Endothelial cell of umbilical vein (primary cell): Measurements from ENCODE around the gene HTR2B. TPM values are rescaled to one million over a fixed set of nuclear protein-coding genes. Genes with fewer than 3 reads are reported as not detected.
"Not testable (repeated sequence)": the region's sequence is repeated elsewhere in the genome, so short reads cannot be mapped to it uniquely, and the experiment has no call there.

Experiments
- BruUV-seq: library from RNA; stranded (reverse); fragments of 400-500 nt; replicated peaks from 2 replicates; lab custom pipeline; 2021; lab: Mats Ljungman, UMichigan
- CTCF ChIA-PET: fragments of 300-600, 350-600 bp; sonication (Branson Sonifier 250); formaldehyde crosslinking; loops from one replicate; lab custom pipeline; 2021; ENCODE audit warnings: antibody characterized with exemption, inconsistent platforms; lab: Charles Lee
- POLR2A ChIA-PET: fragments of 300-600, 350-600 bp; sonication (Branson Sonifier 250); formaldehyde crosslinking; loops from one replicate; lab custom pipeline; 2021; ENCODE audit warnings: antibody characterized with exemption, inconsistent platforms; lab: Charles Lee
- DNase-seq: peaks from one replicate; pipeline ENCODE4 v3.0.0-alpha.2; 2011; ENCODE audit warnings: low read depth, low spot score
- FAIRE-seq: peaks from 2 replicates; lab custom pipeline; 2011; peaks lifted over from hg19 to GRCh38; lab: Jason Lieb, UNC
- H2AFZ ChIP-seq: 2 replicates; pipeline ENCODE4 v1.6.0; 2012; ENCODE audit warnings: low read depth, low read length, control low read depth, inconsistent platforms
- H3K27ac ChIP-seq: 2 replicates; pipeline ENCODE4 v1.5.1; 2011; ENCODE audit warnings: low read depth, mild to moderate bottlenecking, control low read depth, low read length, moderate library complexity; ENCODE audit not compliant: insufficient read depth
- H3K27me3 ChIP-seq, 2 experiments: 2 replicates each; pipeline versions ENCODE4 v1.6.0 to v1.6.1; 2011; ENCODE audit warnings: low read length in 2 of 2, mixed read lengths in 1 of 2; ENCODE audit not compliant: control insufficient read depth in 2 of 2, insufficient read depth in 2 of 2
- H3K36me3 ChIP-seq, 2 experiments: 2 replicates in 1 of 2; 3 replicates in 1 of 2; pipeline ENCODE4 v1.5.1; 2011; ENCODE audit warnings: low read length in 2 of 2, mild to moderate bottlenecking in 1 of 2, moderate library complexity in 1 of 2; ENCODE audit not compliant: control insufficient read depth in 2 of 2, insufficient read depth in 2 of 2; ENCODE audit errors: extremely low read depth in 1 of 2
- H3K4me1 ChIP-seq: 3 replicates; pipeline ENCODE4 v1.5.1; 2011; ENCODE audit warnings: mild to moderate bottlenecking, low read length; ENCODE audit not compliant: control insufficient read depth, insufficient read depth; ENCODE audit errors: extremely low read depth
- H3K4me2 ChIP-seq: 2 replicates; pipeline ENCODE4 v1.6.1; 2011; ENCODE audit warnings: low read length, control low read depth, mixed read lengths; ENCODE audit not compliant: insufficient read depth
- H3K4me3 ChIP-seq, 3 experiments: fragments of 200-600 bp in 1 of 3; sonication (generic), shearing (Covaris generic) in 1 of 3; replicated peaks in 1 of 3; 2 replicates each; pipeline ENCODE4 v1.5.1; 2011 to 2016; ENCODE audit warnings: control low read depth in 3 of 3, low read length in 3 of 3, mild to moderate bottlenecking in 2 of 3, inconsistent platforms in 1 of 3, low read depth in 1 of 3, moderate library complexity in 1 of 3; ENCODE audit not compliant: insufficient read depth in 1 of 3
- H3K79me2 ChIP-seq: 2 replicates; pipeline ENCODE4 v1.6.0; 2012; ENCODE audit warnings: low read length, inconsistent platforms; ENCODE audit not compliant: control insufficient read depth, insufficient read depth
- H3K9ac ChIP-seq: replicated peaks from 2 replicates; pipeline ENCODE3; 2011; ENCODE audit warnings: low read length, control low read depth; ENCODE audit not compliant: insufficient read depth; ENCODE audit errors: extremely low read depth
- H3K9me1 ChIP-seq: replicated peaks from 3 replicates; pipeline ENCODE4 v1.6.0; 2011; ENCODE audit warnings: mild to moderate bottlenecking, low read length; ENCODE audit not compliant: control insufficient read depth, insufficient read depth; ENCODE audit errors: extremely low read depth
- H3K9me3 ChIP-seq: replicated peaks from 2 replicates; pipeline ENCODE4 v1.5.1; 2012; ENCODE audit warnings: low read length, inconsistent platforms; ENCODE audit not compliant: control insufficient read depth, insufficient read depth
- H4K20me1 ChIP-seq: replicated peaks from 2 replicates; pipeline ENCODE3; 2011; ENCODE audit warnings: mild to moderate bottlenecking, low read length; ENCODE audit not compliant: control insufficient read depth, insufficient read depth; ENCODE audit errors: extremely low read depth
- EZH2 ChIP-seq: IDR thresholded peaks from 2 replicates; pipeline ENCODE4 v1.6.1; 2012; ENCODE audit warnings: borderline replicate concordance, low read depth, mild to moderate bottlenecking, moderate library complexity, low read length, inconsistent platforms; ENCODE audit not compliant: severe bottlenecking
- FOS ChIP-seq: IDR thresholded peaks from 2 replicates; pipeline ENCODE4 v1.6.1; 2011; ENCODE audit warnings: mild to moderate bottlenecking, low read length, moderate library complexity, borderline replicate concordance; ENCODE audit not compliant: insufficient read depth
- GATA2 ChIP-seq: IDR thresholded peaks from 2 replicates; pipeline ENCODE4 v1.7.0; 2011; ENCODE audit warnings: low read depth, mild to moderate bottlenecking, moderate library complexity, mixed read lengths, low read length; ENCODE audit not compliant: insufficient read length, insufficient read depth
- JUN ChIP-seq: IDR thresholded peaks from 2 replicates; pipeline ENCODE4 v1.6.1; 2011; ENCODE audit warnings: borderline replicate concordance, low read depth; ENCODE audit not compliant: insufficient read length, insufficient read depth
- MYC ChIP-seq: IDR thresholded peaks from one replicate; pipeline ENCODE4 v1.6.1; 2011; ENCODE audit warnings: mild to moderate bottlenecking, low read depth, low read length
- POLR2A ChIP-seq: IDR thresholded peaks from 2 replicates; pipeline ENCODE4 v1.6.1; 2012; ENCODE audit warnings: low read depth, mild to moderate bottlenecking, control low read depth, low read length
- POLR2AphosphoS5 ChIP-seq: IDR thresholded peaks from 2 replicates; pipeline ENCODE4 v1.6.1; 2012; ENCODE audit warnings: low read depth, mild to moderate bottlenecking, control low read depth, low read length, moderate library complexity; ENCODE audit not compliant: insufficient read depth
- dilution Hi-C: fragments of 300-500 bp; cut with MboI; formaldehyde crosslinking; loops from one replicate; pipeline ENCODE4 v1.15.0; 2019; ENCODE audit warnings: low sequenced_read_pairs; ENCODE audit not compliant: extremely low pct_ligation_motif_present
- intact Hi-C: fragments of 100-400 bp; cut with micrococcal nuclease; formaldehyde crosslinking; loops from one replicate; pipeline ENCODE4 v1.10.0; 2022
- polyA plus RNA-seq, 4 experiments: library from polyadenylated mRNA; depleted of rRNA in 3 of 4; stranded (reverse) in 3 of 4; unstranded in 1 of 4; fragments of >200 nt; gene quantifications; 2 replicates each; pipeline versions ENCODE4 v1.2.1 to v1.2.3, GENCODE V29; 2011 to 2012; ENCODE audit warnings: missing spikeins in 1 of 4
- total RNA-seq: library from RNA; stranded (reverse); gene quantifications from 2 replicates; pipeline ENCODE4 v1.2.3, GENCODE V29; 2021
- TF ChIP-seq, protein P1 (sequence below), 2 donors: IDR thresholded peaks; 1 replicate in 1 of 2; 2 replicates in 1 of 2; pipeline ENCODE4 v1.5.1; 2011; ENCODE audit warnings: low read length in 2 of 2, mild to moderate bottlenecking in 2 of 2, moderate library complexity in 2 of 2, control low read depth in 1 of 2, inconsistent platforms in 1 of 2, low read depth in 1 of 2; ENCODE audit not compliant: insufficient read depth in 1 of 2; ENCODE audit errors: extremely low read depth in 1 of 2
- TF ChIP-seq, protein P2 (sequence below): IDR thresholded peaks from 2 replicates; pipeline ENCODE4 v1.6.1; 2011; ENCODE audit not compliant: insufficient read depth, insufficient read length

The HTR2B gene
- total and polyA plus RNA-seq, 2 donors (not counting 3 experiments of a cell fraction or from before 2014, with no cell fraction given) = 0.88 to 0.93 TPM

DNA sequence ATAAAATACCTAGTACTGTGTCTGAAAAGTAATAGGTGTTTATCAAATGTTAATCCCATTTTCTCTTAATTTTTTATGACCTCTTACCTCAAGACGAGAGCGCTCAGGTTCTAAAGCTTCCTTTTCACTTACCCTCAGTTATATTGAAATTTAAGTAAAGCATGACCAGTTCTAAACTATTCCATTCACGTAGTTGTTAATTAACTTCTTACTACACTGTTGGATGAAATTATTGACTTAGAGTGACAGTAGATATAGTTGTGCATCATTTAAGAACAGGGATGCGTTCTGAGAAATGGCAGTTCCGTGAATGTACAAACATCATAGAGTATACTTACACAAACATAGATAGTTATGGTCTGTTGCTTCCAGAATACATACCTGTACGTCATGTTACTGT, 20.1 kb upstream of the HTR2B start:
- Histone ChIP-seq H4K20me1 (no peaks in the 10 kb centered on the region), H3K9me1 (no peaks in the 10 kb centered on the region), H3K9ac (no peak overlapping the region), H3K9me3 (no peaks in the 10 kb centered on the region), H3K4me3 (no peak overlapping the region), H3K79me2 (no peaks in the 10 kb centered on the region), H3K27me3 (no peaks in the 10 kb centered on the region), H3K27ac (no peak overlapping the region), H3K36me3 (peaks cover 2% of the 10 kb centered on the region in 2 experiments), H2AFZ (no peak overlapping the region), H3K4me1 (no peaks in the 10 kb centered on the region), H3K4me2 (no peak overlapping the region)
- DNase-seq = no peak
- TF ChIP-seq, protein P1, sequence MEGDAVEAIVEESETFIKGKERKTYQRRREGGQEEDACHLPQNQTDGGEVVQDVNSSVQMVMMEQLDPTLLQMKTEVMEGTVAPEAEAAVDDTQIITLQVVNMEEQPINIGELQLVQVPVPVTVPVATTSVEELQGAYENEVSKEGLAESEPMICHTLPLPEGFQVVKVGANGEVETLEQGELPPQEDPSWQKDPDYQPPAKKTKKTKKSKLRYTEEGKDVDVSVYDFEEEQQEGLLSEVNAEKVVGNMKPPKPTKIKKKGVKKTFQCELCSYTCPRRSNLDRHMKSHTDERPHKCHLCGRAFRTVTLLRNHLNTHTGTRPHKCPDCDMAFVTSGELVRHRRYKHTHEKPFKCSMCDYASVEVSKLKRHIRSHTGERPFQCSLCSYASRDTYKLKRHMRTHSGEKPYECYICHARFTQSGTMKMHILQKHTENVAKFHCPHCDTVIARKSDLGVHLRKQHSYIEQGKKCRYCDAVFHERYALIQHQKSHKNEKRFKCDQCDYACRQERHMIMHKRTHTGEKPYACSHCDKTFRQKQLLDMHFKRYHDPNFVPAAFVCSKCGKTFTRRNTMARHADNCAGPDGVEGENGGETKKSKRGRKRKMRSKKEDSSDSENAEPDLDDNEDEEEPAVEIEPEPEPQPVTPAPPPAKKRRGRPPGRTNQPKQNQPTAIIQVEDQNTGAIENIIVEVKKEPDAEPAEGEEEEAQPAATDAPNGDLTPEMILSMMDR (IDR thresholded peaks at IDR 0.05; ENCODE audit: extremely low read depth in 1 of 2, insufficient read depth in 1 of 2, low read depth in 1 of 2, low read length in 2 of 2) = no peak
- no peak for TF ChIP-seq POLR2AphosphoS5
- no peak for TF ChIP-seq MYC
- no peak for TF ChIP-seq GATA2
- TF ChIP-seq POLR2A = no peak
- no peak for TF ChIP-seq FOS
- no peak for TF ChIP-seq EZH2
- TF ChIP-seq, protein P2, sequence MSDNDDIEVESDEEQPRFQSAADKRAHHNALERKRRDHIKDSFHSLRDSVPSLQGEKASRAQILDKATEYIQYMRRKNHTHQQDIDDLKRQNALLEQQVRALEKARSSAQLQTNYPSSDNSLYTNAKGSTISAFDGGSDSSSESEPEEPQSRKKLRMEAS = no peak
- TF ChIP-seq JUN = no peak
- ChIA-PET POLR2A (no interaction called here), CTCF (interaction anchor here (0.7 to 1.9 kb wide), 3 partner anchors 11 to 41 kb away, joined by 3 to 5 read pairs (median 3); no protein-coding TSS in a partner anchor)
- intact Hi-C loops = no loop called here
- no peak for FAIRE-seq
- BruUV-seq = no TSS peak
- dilution Hi-C loops = no loop called here

DNA sequence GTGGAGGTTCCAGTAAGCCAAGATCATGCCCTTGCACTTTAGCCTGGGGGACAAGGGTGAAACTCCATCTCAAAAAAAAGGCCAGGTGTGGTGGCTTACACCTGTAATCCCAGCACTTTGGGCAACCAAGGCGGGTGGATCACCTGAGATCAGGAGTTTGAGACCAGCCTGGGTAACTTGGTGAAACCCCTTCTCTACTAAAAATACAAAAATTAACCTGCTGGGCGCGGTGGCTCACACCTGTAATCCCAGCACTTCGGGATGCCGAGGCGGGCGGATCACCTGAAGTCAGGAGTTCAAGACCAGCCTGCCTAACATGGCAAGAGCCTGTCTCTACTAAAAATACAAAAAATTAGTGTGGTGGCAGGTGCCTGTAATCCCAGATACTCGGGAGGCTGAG, 16.0 kb upstream of the HTR2B start:
- FAIRE-seq, H3K27ac ChIP-seq, BruUV-seq, H3K27me3 ChIP-seq, POLR2A ChIA-PET, H3K36me3 ChIP-seq, H3K4me2 ChIP-seq, intact Hi-C loops, H3K4me3 ChIP-seq, H3K9me3 ChIP-seq, H2AFZ ChIP-seq, CTCF ChIA-PET, H3K9me1 ChIP-seq, H4K20me1 ChIP-seq, H3K4me1 ChIP-seq, H3K9ac ChIP-seq, H3K79me2 ChIP-seq, dilution Hi-C loops, DNase-seq: not testable (repeated sequence)
